ENCODE results near the gene DPM1. TPM values are rescaled to one million over a fixed set of nuclear protein-coding genes. Genes with fewer than 3 reads are reported as not detected.

The DPM1 gene
- total and polyA plus RNA-seq, 2 donors (not counting 3 experiments of a cell fraction or from before 2014, with no cell fraction given): 33.9 to 41.9 TPM

GRCh38 chr20:50959543-50960126 is 1.3 kb upstream of the DPM1 start:
- FAIRE-seq: no peak
- ChIA-PET CTCF (no interaction called here), POLR2A (no interaction called here)
- H3K4me1 ChIP-seq (ENCODE audit: control insufficient read depth, extremely low read depth, insufficient read depth, low read length): peaks cover 24% of the 10 kb centered on the region
- H3K9me1 ChIP-seq (replicated peaks; ENCODE audit: control insufficient read depth, extremely low read depth, insufficient read depth, low read length): no peaks in the 10 kb centered on the region
- H3K79me2 ChIP-seq (ENCODE audit: control insufficient read depth, insufficient read depth, low read length): peaks cover 49% of the 10 kb centered on the region
- TF ChIP-seq GATA2 (IDR thresholded peaks at IDR 0.05; ENCODE audit: insufficient read depth, insufficient read length, low read depth, low read length) (no peak), POLR2A (IDR thresholded peaks at IDR 0.05; ENCODE audit: low read depth, low read length) (no peak), POLR2AphosphoS5 (IDR thresholded peaks at IDR 0.05; ENCODE audit: insufficient read depth, low read depth, low read length) (no peak), EZH2 (IDR thresholded peaks at IDR 0.05; ENCODE audit: borderline replicate concordance, low read depth, low read length, severe bottlenecking) (no peak), MYC (IDR thresholded peaks at IDR 0.05; ENCODE audit: low read depth, low read length) (no peak), FOS (IDR thresholded peaks at IDR 0.05; ENCODE audit: borderline replicate concordance, insufficient read depth, low read length) (no peak), JUN (IDR thresholded peaks at IDR 0.05; ENCODE audit: borderline replicate concordance, insufficient read depth, insufficient read length, low read depth) (no peak)
- TF ChIP-seq, protein P1, sequence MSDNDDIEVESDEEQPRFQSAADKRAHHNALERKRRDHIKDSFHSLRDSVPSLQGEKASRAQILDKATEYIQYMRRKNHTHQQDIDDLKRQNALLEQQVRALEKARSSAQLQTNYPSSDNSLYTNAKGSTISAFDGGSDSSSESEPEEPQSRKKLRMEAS (IDR thresholded peaks at IDR 0.05; ENCODE audit: insufficient read depth, insufficient read length): no peak
- TF ChIP-seq, protein P2, sequence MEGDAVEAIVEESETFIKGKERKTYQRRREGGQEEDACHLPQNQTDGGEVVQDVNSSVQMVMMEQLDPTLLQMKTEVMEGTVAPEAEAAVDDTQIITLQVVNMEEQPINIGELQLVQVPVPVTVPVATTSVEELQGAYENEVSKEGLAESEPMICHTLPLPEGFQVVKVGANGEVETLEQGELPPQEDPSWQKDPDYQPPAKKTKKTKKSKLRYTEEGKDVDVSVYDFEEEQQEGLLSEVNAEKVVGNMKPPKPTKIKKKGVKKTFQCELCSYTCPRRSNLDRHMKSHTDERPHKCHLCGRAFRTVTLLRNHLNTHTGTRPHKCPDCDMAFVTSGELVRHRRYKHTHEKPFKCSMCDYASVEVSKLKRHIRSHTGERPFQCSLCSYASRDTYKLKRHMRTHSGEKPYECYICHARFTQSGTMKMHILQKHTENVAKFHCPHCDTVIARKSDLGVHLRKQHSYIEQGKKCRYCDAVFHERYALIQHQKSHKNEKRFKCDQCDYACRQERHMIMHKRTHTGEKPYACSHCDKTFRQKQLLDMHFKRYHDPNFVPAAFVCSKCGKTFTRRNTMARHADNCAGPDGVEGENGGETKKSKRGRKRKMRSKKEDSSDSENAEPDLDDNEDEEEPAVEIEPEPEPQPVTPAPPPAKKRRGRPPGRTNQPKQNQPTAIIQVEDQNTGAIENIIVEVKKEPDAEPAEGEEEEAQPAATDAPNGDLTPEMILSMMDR (IDR thresholded peaks at IDR 0.05; ENCODE audit: extremely low read depth in 1 of 2, insufficient read depth in 1 of 2, low read depth in 1 of 2, low read length in 2 of 2): no peak
- intact Hi-C loops (cut with micrococcal nuclease): no loop called here
- H3K4me2 ChIP-seq (ENCODE audit: insufficient read depth, low read length): peak overlapping the region; percentile 97
- no peaks in the 10 kb centered on the region for H3K36me3 ChIP-seq (ENCODE audit: control insufficient read depth in 2 of 2, extremely low read depth in 1 of 2, insufficient read depth in 2 of 2, low read length in 2 of 2)
- H3K27me3 ChIP-seq (ENCODE audit: control insufficient read depth in 2 of 2, insufficient read depth in 2 of 2, low read length in 2 of 2): no peaks in the 10 kb centered on the region
- peak overlapping the region; percentile 96 for H3K27ac ChIP-seq (ENCODE audit: insufficient read depth, low read depth, low read length)
- no peaks in the 10 kb centered on the region for H3K9me3 ChIP-seq (replicated peaks; ENCODE audit: control insufficient read depth, insufficient read depth, low read length)
- no TSS peak for BruUV-seq (replicated peaks)
- DNase-seq (ENCODE audit: low read depth, low spot score): no peak
- H3K4me3 ChIP-seq (replicated peaks in 1 of 3; ENCODE audit: insufficient read depth in 1 of 3, low read depth in 1 of 3, low read length in 3 of 3): peak overlapping the region; percentile 12 to 94 (median 55)
- dilution Hi-C loops (cut with MboI; ENCODE audit: extremely low pct_ligation_motif_present, low sequenced_read_pairs): no loop called here
- no peaks in the 10 kb centered on the region for H4K20me1 ChIP-seq (replicated peaks; ENCODE audit: control insufficient read depth, extremely low read depth, insufficient read depth, low read length)
- H2AFZ ChIP-seq (ENCODE audit: low read depth, low read length): no peak overlapping the region
- H3K9ac ChIP-seq (replicated peaks; ENCODE audit: extremely low read depth, insufficient read depth, low read length): peak overlapping the region; percentile 96
